ENCODE measurements around the gene BTF3. TPM values are rescaled to one million over a fixed set of nuclear protein-coding genes. Genes with fewer than 3 reads are reported as not detected.

The BTF3 gene
- total and polyA plus RNA-seq, 2 donors (not counting 3 experiments of a cell fraction or from before 2014, with no cell fraction given), result 325 to 637 TPM

GRCh38 chr5:73532195-73532594, 34.0 kb downstream of the BTF3 start:
- dilution Hi-C loops (cut with MboI; ENCODE audit: extremely low pct_ligation_motif_present, low sequenced_read_pairs), result no loop called here
- no peak overlapping the region for H3K9ac ChIP-seq (replicated peaks; ENCODE audit: extremely low read depth, insufficient read depth, low read length)
- CTCF ChIA-PET, result interaction anchor here (2.4 kb wide), 1 partner anchor 11 kb away, joined by 8 read pairs; no protein-coding TSS in a partner anchor
- FAIRE-seq, result no peak
- H3K27ac ChIP-seq (ENCODE audit: insufficient read depth, low read depth, low read length), result no peak overlapping the region
- intact Hi-C loops (cut with micrococcal nuclease), result no loop called here
- H3K4me1 ChIP-seq (ENCODE audit: control insufficient read depth, extremely low read depth, insufficient read depth, low read length), result peaks cover 2% of the 10 kb centered on the region
- no peaks in the 10 kb centered on the region for H3K9me3 ChIP-seq (replicated peaks; ENCODE audit: control insufficient read depth, insufficient read depth, low read length)
- H3K4me2 ChIP-seq (ENCODE audit: insufficient read depth, low read length), result no peak overlapping the region
- POLR2A ChIA-PET, result no interaction called here
- no TSS peak for BruUV-seq (replicated peaks)
- no peak overlapping the region for H2AFZ ChIP-seq (ENCODE audit: low read depth, low read length)
- no peaks in the 10 kb centered on the region for H3K9me1 ChIP-seq (replicated peaks; ENCODE audit: control insufficient read depth, extremely low read depth, insufficient read depth, low read length)
- no peak overlapping the region for H3K4me3 ChIP-seq (replicated peaks in 1 of 3; ENCODE audit: insufficient read depth in 1 of 3, low read depth in 1 of 3, low read length in 3 of 3)
- no peaks in the 10 kb centered on the region for H3K79me2 ChIP-seq (ENCODE audit: control insufficient read depth, insufficient read depth, low read length)
- TF ChIP-seq JUN (IDR thresholded peaks at IDR 0.05; ENCODE audit: borderline replicate concordance, insufficient read depth, insufficient read length, low read depth) (no peak), EZH2 (IDR thresholded peaks at IDR 0.05; ENCODE audit: borderline replicate concordance, low read depth, low read length, severe bottlenecking) (no peak)
- H3K36me3 ChIP-seq (ENCODE audit: control insufficient read depth in 2 of 2, extremely low read depth in 1 of 2, insufficient read depth in 2 of 2, low read length in 2 of 2), result no peaks in the 10 kb centered on the region
- H3K27me3 ChIP-seq (ENCODE audit: control insufficient read depth in 2 of 2, insufficient read depth in 2 of 2, low read length in 2 of 2), result peaks cover 10 to 38% of the 10 kb centered on the region in 2 experiments
- DNase-seq (ENCODE audit: low read depth, low spot score), result no peak
- H4K20me1 ChIP-seq (replicated peaks; ENCODE audit: control insufficient read depth, extremely low read depth, insufficient read depth, low read length), result no peaks in the 10 kb centered on the region

DNA sequence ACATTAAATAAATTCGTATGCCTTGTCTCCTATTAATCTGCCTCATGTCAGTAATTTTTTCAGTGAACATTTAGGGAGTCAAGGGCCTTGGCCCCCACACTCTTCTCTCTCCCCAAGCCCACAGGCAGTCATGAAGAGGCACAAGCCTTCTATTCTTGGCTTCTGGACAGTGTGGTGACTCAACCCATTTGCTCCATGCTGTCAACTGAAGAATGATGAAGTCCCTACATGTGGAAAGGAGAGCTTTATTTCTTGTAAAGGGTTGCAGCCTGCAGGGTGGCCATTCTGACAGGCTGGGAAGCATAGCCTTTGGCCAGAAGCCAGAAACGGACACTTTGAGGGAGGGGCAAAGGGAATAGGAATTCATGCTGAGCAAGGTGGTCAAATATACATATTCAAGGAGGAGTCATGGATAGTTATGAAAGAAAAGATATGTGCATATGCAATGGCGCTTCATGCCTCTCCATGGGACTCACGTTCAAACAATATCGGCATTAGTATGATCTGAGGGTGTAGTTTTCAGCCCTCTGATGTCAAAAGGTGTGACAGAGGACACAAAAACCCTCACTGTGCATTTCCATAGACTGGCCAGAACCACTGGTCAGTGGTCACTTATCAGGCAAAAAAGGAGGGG, 35.9 kb downstream of the BTF3 start:
- no peaks in the 10 kb centered on the region for H3K36me3 ChIP-seq (ENCODE audit: control insufficient read depth in 2 of 2, extremely low read depth in 1 of 2, insufficient read depth in 2 of 2, low read length in 2 of 2)
- no TSS peak for BruUV-seq (replicated peaks)
- no peak for DNase-seq (ENCODE audit: low read depth, low spot score)
- H3K4me3 ChIP-seq (replicated peaks in 1 of 3; ENCODE audit: insufficient read depth in 1 of 3, low read depth in 1 of 3, low read length in 3 of 3), result no peak overlapping the region
- H2AFZ ChIP-seq (ENCODE audit: low read depth, low read length), result no peak overlapping the region
- POLR2A ChIA-PET, result no interaction called here
- H3K27me3 ChIP-seq (ENCODE audit: control insufficient read depth in 2 of 2, insufficient read depth in 2 of 2, low read length in 2 of 2), result peaks cover 8 to 26% of the 10 kb centered on the region in 2 experiments
- FAIRE-seq, result no peak
- CTCF ChIA-PET, result interaction anchor here (0.6 to 1.8 kb wide), 5 partner anchors 10 to 318 kb away, joined by 3 to 7 read pairs (median 4); no protein-coding TSS in a partner anchor
- H3K9ac ChIP-seq (replicated peaks; ENCODE audit: extremely low read depth, insufficient read depth, low read length), result no peak overlapping the region
- H3K9me3 ChIP-seq (replicated peaks; ENCODE audit: control insufficient read depth, insufficient read depth, low read length), result no peaks in the 10 kb centered on the region
- intact Hi-C loops (cut with micrococcal nuclease) (no loop called here), dilution Hi-C loops (cut with MboI; ENCODE audit: extremely low pct_ligation_motif_present, low sequenced_read_pairs) (no loop called here)
- no peaks in the 10 kb centered on the region for H3K9me1 ChIP-seq (replicated peaks; ENCODE audit: control insufficient read depth, extremely low read depth, insufficient read depth, low read length)
- no peaks in the 10 kb centered on the region for H3K79me2 ChIP-seq (ENCODE audit: control insufficient read depth, insufficient read depth, low read length)
- H3K4me2 ChIP-seq (ENCODE audit: insufficient read depth, low read length), result no peak overlapping the region
- no peak for TF ChIP-seq POLR2AphosphoS5 (IDR thresholded peaks at IDR 0.05; ENCODE audit: insufficient read depth, low read depth, low read length)
- H3K4me1 ChIP-seq (ENCODE audit: control insufficient read depth, extremely low read depth, insufficient read depth, low read length), result peaks cover 2% of the 10 kb centered on the region
- H3K27ac ChIP-seq (ENCODE audit: insufficient read depth, low read depth, low read length), result no peak overlapping the region
- no peaks in the 10 kb centered on the region for H4K20me1 ChIP-seq (replicated peaks; ENCODE audit: control insufficient read depth, extremely low read depth, insufficient read depth, low read length)

Measured in endothelial cell of umbilical vein (primary cell).